Fibroblast of lung (primary cell): Measurements from ENCODE around the gene ARFGAP3. TPM values are rescaled to one million over a fixed set of nuclear protein-coding genes. Genes with fewer than 3 reads are reported as not detected.
"Not testable (repeated sequence)": the region's sequence is repeated elsewhere in the genome, so short reads cannot be mapped to it uniquely, and the experiment has no call there.

Source experiments
- DNase-seq, 2 donors: peaks; one replicate each; pipeline versions ENCODE4 v3.0.0 to v3.0.0-alpha.2; 2010; ENCODE audit warnings: low read depth in 2 of 2
- H2AFZ ChIP-seq: 2 replicates; pipeline ENCODE4 v1.5.1; 2012; ENCODE audit warnings: low read length, control low read depth, inconsistent platforms
- H3K27ac ChIP-seq: 2 replicates; pipeline ENCODE4 v1.5.1; 2011; ENCODE audit warnings: low read length, control low read depth; ENCODE audit not compliant: insufficient read depth
- H3K27me3 ChIP-seq: 2 replicates; pipeline ENCODE4 v1.5.1; 2011; ENCODE audit warnings: mild to moderate bottlenecking, low read length; ENCODE audit not compliant: control insufficient read depth, insufficient read depth
- H3K36me3 ChIP-seq: 2 replicates; pipeline ENCODE4 v1.5.1; 2011; ENCODE audit warnings: low read length; ENCODE audit not compliant: control insufficient read depth, insufficient read depth
- H3K4me1 ChIP-seq: 2 replicates; pipeline ENCODE4 v1.5.1; 2011; ENCODE audit warnings: low read length; ENCODE audit not compliant: control insufficient read depth, insufficient read depth; ENCODE audit errors: extremely low read depth
- H3K4me2 ChIP-seq: 2 replicates; pipeline ENCODE4 v1.5.1; 2011; ENCODE audit warnings: low read length, control low read depth; ENCODE audit not compliant: insufficient read depth; ENCODE audit errors: extremely low read depth
- H3K4me3 ChIP-seq, 4 experiments: fragments of 200-600 bp in 1 of 4; sonication (generic) in 1 of 4; replicated peaks in 1 of 4; 2 replicates each; pipeline ENCODE4 v1.5.1; 2011 to 2016; ENCODE audit warnings: low read length in 4 of 4, low read depth in 3 of 4, mild to moderate bottlenecking in 3 of 4, control low read depth in 2 of 4, inconsistent platforms in 1 of 4, mixed read lengths in 1 of 4; ENCODE audit not compliant: insufficient read depth in 1 of 4; ENCODE audit errors: control extremely low read depth in 1 of 4
- H3K79me2 ChIP-seq: 2 replicates; pipeline ENCODE4 v1.5.1; 2012; ENCODE audit warnings: mild to moderate bottlenecking, low read length, inconsistent platforms; ENCODE audit not compliant: control insufficient read depth, insufficient read depth
- H3K9ac ChIP-seq: 2 replicates; pipeline ENCODE4 v1.5.1; 2011; ENCODE audit warnings: mild to moderate bottlenecking, low read length, control low read depth; ENCODE audit not compliant: insufficient read depth
- H3K9me3 ChIP-seq: 2 replicates; pipeline ENCODE4 v1.5.1; 2012; ENCODE audit warnings: low read depth, low read length; ENCODE audit not compliant: control insufficient read depth, insufficient read depth
- H4K20me1 ChIP-seq: 2 replicates; pipeline ENCODE4 v1.5.1; 2011; ENCODE audit warnings: low read length; ENCODE audit not compliant: control insufficient read depth, insufficient read depth; ENCODE audit errors: extremely low read depth
- EZH2 ChIP-seq: IDR thresholded peaks from 2 replicates; pipeline ENCODE4 v1.5.1; 2012; ENCODE audit warnings: low read length, control low read depth, mild to moderate bottlenecking; ENCODE audit errors: missing control alignments
- polyA plus RNA-seq, 2 donors: library from polyadenylated mRNA; depleted of rRNA in 1 of 2; stranded (reverse) in 1 of 2; unstranded in 1 of 2; fragments of >200 nt; gene quantifications; 2 replicates each; pipeline ENCODE4 v1.2.1, GENCODE V29; 2011 to 2012; ENCODE audit warnings: missing spikeins in 1 of 2
- total RNA-seq: library from RNA; depleted of rRNA; stranded (reverse); fragments of >200 nt; gene quantifications from 2 replicates; pipeline ENCODE4 v1.2.1, GENCODE V29; 2014
- TF ChIP-seq, protein P1 (sequence below), 2 donors: IDR thresholded peaks in 1 of 2; conservative IDR thresholded peaks in 1 of 2; 1 replicate in 1 of 2; 2 replicates in 1 of 2; pipeline ENCODE4 v1.5.1; 2011 to 2012; ENCODE audit warnings: low read length in 2 of 2, control low read depth in 1 of 2, inconsistent platforms in 1 of 2, low read depth in 1 of 2, mild to moderate bottlenecking in 1 of 2

The ARFGAP3 gene
- total and polyA plus RNA-seq, 2 donors (not counting 1 experiment from before 2014, with no cell fraction given) = 62.1 to 74.1 TPM

DNA sequence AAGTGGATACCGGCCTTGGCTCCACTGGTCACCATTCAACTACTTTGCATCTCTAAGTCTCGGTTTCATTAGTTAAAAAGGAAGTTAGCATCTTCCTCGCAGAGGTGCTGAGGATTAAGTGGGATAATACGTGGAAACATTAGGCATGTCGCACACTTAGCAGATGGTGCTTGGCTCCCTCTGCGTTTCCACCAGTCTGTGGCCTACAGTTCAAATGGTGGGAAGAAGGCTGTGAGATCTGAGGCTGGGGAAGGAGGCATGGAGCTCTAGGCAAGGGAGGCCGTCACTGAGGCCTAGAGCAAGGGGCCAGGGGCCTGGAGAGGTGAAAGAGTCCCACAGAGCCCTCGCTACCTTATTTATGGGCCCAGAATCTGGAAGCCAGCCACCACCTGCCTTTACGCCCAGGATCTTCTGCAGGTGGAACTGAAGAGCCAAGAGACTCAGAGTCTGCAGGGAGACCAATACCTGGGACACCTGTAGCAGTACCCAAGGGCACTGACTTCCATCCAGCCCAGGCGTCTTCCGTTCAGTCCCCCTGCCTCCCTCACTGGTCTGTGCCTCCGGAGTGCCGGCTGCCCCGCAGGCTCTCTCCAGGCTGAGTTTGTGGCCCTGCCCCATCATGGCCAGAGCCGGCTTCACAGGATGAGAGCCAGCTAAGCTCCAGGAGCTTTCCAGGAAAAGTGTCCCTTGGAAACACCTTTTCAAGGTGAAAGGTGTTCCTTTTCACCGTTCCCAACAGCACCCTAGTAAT lies 70.3 kb downstream of the ARFGAP3 start:
- Histone ChIP-seq H3K9ac (no peak overlapping the region), H3K4me3 (no peak overlapping the region), H3K9me3 (no peaks in the 10 kb centered on the region), H3K27ac (no peak overlapping the region), H3K79me2 (no peaks in the 10 kb centered on the region), H3K4me1 (peaks cover 7% of the 10 kb centered on the region), H4K20me1 (no peaks in the 10 kb centered on the region), H3K27me3 (no peaks in the 10 kb centered on the region), H3K36me3 (no peaks in the 10 kb centered on the region), H3K4me2 (no peak overlapping the region), H2AFZ (no peak overlapping the region)
- no peak for TF ChIP-seq EZH2
- TF ChIP-seq, protein P1, sequence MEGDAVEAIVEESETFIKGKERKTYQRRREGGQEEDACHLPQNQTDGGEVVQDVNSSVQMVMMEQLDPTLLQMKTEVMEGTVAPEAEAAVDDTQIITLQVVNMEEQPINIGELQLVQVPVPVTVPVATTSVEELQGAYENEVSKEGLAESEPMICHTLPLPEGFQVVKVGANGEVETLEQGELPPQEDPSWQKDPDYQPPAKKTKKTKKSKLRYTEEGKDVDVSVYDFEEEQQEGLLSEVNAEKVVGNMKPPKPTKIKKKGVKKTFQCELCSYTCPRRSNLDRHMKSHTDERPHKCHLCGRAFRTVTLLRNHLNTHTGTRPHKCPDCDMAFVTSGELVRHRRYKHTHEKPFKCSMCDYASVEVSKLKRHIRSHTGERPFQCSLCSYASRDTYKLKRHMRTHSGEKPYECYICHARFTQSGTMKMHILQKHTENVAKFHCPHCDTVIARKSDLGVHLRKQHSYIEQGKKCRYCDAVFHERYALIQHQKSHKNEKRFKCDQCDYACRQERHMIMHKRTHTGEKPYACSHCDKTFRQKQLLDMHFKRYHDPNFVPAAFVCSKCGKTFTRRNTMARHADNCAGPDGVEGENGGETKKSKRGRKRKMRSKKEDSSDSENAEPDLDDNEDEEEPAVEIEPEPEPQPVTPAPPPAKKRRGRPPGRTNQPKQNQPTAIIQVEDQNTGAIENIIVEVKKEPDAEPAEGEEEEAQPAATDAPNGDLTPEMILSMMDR (conservative IDR thresholded peaks at IDR 0.05 in 1 of 2, IDR thresholded peaks at IDR 0.05 in 1 of 2; ENCODE audit: low read depth in 1 of 2, low read length in 2 of 2) = no peak
- DNase-seq = no peak

DNA sequence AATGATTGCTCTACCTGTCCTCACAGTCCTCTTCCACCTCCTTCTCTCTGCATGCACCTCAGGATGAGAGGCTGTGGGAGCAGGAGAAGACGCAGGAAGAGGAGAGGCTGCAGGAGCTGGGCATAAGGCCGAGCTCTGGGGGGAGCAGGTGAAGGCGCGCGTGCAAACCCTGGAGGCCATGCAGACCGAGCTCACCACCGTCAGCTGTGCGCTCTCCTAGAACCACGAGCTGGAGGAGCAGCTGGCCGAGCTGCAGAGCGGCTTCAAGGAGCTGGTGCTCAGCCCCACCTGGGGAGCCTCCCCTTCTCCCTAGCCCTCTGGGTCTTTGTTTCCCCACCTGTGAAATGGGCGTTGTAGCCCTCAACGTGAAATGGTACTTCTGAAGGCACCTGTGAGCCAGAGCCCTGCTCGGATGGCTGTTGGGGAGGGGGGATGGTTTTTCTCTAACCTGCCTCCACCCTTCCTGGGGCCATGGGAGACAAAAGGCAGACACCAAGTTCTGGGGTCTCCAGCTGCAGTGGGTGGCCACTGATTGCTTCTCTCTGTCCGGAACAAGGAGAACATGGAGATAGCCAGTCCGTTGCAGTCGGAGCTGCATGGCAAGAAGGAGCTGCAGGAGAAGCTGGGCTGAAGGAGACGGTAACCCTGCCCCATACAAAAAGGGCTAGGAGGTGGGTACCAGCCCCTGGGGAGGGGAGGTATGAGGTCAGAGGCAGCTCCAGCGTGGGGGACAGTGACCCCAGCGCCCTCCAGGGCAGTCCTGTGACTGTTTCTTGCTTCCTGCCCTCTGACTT lies 71.2 kb downstream of the ARFGAP3 start:
- H3K79me2 ChIP-seq = no peaks in the 10 kb centered on the region
- no peak for TF ChIP-seq EZH2
- TF ChIP-seq, protein P1 (conservative IDR thresholded peaks at IDR 0.05 in 1 of 2, IDR thresholded peaks at IDR 0.05 in 1 of 2; ENCODE audit: low read depth in 1 of 2, low read length in 2 of 2) = no peak
- no peaks in the 10 kb centered on the region for H3K36me3 ChIP-seq
- no peaks in the 10 kb centered on the region for H4K20me1 ChIP-seq
- H3K27ac ChIP-seq = no peak overlapping the region
- H3K4me2 ChIP-seq = no peak overlapping the region
- no peak overlapping the region for H3K4me3 ChIP-seq
- no peaks in the 10 kb centered on the region for H3K27me3 ChIP-seq
- peaks cover 2% of the 10 kb centered on the region for H3K4me1 ChIP-seq
- no peak overlapping the region for H2AFZ ChIP-seq
- DNase-seq = no peak
- no peak overlapping the region for H3K9ac ChIP-seq
- no peaks in the 10 kb centered on the region for H3K9me3 ChIP-seq

DNA sequence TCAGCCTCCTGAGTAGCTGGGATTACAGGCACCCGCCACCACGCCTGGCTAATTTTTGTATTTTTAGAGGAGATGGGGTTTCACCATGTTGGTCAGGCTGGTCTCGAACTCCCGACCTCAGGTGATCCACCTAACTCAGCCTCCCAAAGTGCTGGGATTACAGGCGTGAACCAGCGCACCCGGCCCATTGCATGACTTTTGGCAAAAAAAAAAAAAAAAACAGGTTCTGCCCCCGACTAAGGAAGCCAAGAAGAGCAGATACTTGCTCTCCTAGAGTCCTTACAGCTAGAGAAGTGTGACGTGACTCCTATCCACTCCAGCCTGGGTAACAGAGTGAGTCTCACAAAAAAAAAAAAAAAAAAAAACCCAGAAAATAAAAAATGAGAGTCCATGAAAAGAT lies 74.8 kb downstream of the ARFGAP3 start:
- not testable (repeated sequence) for H3K36me3 ChIP-seq, H3K9ac ChIP-seq, H3K4me3 ChIP-seq, H3K79me2 ChIP-seq, H3K27me3 ChIP-seq, H3K27ac ChIP-seq, H3K9me3 ChIP-seq, H4K20me1 ChIP-seq, H2AFZ ChIP-seq, H3K4me1 ChIP-seq, H3K4me2 ChIP-seq, DNase-seq
